Choroid plexus epithelial cell (primary cell): Measurements from ENCODE around the gene SNX19.
"Not testable (repeated sequence)": the region's sequence is repeated elsewhere in the genome, so short reads cannot be mapped to it uniquely, and the experiment has no call there.

Experiments used
- DNase-seq: peaks from one replicate; pipeline ENCODE4 v3.0.0-alpha.2; 2010; ENCODE audit warnings: low read depth
- H3K4me3 ChIP-seq: 2 replicates; pipeline ENCODE4 v1.5.1; 2011; ENCODE audit warnings: low read depth, mild to moderate bottlenecking, control low read depth, low read length, moderate library complexity
- TF ChIP-seq, protein P1 (sequence below): conservative IDR thresholded peaks from 2 replicates; pipeline ENCODE4 v1.5.1; 2011; ENCODE audit warnings: low read depth, mild to moderate bottlenecking, control low read depth, inconsistent platforms, low read length, moderate library complexity

SNX19 gene

DNA sequence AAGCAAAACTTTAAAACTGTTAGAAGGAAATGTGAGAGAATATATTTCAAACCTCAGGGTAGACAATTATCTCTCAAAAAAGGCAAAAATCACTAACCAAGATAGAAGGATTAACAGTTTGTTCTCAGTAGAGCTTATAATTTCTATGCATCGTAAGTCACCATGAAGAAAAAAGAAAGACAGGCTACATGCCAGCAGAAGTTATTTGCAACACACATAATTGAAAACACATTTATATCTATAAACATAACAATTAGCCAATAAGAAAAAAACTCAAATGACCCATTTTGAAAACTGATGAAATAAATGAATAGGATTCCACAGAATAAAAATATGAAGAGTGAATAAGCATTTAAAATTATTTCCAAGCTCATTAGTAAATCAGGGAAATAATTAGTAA is 24.4 kb upstream of the SNX19 start:
- no peak for DNase-seq
- TF ChIP-seq, protein P1, sequence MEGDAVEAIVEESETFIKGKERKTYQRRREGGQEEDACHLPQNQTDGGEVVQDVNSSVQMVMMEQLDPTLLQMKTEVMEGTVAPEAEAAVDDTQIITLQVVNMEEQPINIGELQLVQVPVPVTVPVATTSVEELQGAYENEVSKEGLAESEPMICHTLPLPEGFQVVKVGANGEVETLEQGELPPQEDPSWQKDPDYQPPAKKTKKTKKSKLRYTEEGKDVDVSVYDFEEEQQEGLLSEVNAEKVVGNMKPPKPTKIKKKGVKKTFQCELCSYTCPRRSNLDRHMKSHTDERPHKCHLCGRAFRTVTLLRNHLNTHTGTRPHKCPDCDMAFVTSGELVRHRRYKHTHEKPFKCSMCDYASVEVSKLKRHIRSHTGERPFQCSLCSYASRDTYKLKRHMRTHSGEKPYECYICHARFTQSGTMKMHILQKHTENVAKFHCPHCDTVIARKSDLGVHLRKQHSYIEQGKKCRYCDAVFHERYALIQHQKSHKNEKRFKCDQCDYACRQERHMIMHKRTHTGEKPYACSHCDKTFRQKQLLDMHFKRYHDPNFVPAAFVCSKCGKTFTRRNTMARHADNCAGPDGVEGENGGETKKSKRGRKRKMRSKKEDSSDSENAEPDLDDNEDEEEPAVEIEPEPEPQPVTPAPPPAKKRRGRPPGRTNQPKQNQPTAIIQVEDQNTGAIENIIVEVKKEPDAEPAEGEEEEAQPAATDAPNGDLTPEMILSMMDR, result no peak
- no peak overlapping the region for H3K4me3 ChIP-seq

DNA sequence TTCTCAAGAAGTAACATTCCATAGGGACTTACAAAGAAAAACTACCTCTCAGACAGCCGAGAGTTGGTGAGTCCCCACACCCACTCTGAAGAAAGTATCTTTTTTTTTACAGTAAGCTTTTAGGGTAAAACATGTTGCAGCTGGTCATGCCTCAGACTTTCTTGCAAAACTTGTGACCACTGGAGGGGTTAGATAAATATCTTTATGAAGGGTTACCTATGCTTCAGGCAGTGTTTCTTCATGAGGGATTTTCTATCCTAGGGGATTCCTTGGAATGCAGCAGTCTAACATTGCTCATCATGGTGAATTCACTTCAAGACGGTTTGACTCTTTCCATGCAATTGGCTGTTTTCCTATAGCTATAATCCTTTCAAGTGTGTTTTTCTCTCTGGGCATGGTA is 20.8 kb upstream of the SNX19 start:
- DNase-seq, result no peak
- TF ChIP-seq, protein P1, result no peak
- no peak overlapping the region for H3K4me3 ChIP-seq

DNA sequence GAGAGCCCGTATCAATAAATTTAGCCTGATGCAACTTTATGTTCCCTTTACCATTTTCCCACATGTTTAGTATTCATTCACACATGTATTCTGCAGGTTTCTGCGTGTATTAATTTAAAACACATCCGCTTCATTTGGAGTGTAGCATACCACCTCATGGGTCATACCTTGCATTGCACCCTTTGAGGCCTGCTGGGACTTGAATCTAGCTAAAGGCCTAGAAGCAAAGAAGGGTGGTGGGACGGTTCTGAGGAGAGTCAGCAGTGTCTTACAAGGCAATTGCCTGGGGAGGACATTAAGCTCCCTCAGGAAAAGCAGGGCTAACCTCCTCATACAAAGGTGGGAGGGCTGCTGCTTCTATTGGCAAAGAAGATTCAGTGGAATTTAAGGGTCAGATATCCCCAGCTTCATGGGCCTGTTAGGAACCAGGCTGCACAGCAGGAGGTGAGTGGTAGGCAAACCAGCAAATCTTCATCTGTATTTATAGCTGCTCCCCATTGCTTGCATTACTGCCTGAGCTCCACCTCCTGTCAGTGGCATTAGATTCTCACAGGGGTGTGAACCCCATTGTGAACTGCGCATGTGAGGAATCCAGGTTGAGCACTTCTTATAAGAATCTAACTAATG is 15.9 kb upstream of the SNX19 start:
- H3K4me3 ChIP-seq, result no peak overlapping the region
- peak; percentile 5 for DNase-seq
- TF ChIP-seq, protein P1, result no peak

DNA sequence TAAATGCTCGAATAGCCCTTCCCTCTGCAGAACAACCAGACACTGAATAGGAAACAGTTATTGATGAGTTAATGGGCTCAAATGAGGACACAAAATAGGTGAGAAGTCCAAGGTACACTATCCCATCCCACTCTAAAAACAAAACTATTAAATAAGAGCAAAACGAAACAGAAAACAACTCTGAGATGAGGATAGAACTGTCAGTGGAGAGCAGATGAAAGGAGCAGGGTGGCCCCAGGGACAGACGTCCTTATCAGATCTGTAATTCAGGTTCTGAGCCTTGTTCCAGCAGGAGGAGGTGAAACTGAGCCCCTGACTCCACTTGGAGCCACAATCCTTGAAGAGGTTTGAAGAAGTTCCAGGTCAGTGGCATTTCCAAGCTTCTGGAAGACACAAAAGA is 8.5 kb upstream of the SNX19 start:
- no peak for DNase-seq
- TF ChIP-seq, protein P1, result no peak
- no peak overlapping the region for H3K4me3 ChIP-seq

DNA sequence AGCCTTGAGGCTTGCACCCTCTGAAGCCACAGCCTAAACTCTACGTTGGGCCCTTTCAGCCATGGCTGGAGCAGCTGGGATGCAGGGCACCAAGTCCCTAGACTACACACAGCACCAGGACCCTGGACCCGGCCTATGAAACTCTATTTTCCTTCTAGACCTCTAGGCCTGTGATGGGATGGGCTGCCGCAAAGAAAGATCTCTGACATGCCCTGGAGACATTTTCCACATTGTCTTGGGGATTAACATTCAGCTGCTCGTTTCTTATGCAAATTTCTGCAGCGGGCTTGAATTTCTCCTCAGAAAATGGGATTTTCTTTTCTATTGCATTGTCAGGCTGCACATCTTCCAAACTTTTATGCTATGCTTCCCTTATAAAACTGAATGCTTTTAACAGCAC is 4.3 kb upstream of the SNX19 start:
- not testable (repeated sequence) for H3K4me3 ChIP-seq, DNase-seq

DNA sequence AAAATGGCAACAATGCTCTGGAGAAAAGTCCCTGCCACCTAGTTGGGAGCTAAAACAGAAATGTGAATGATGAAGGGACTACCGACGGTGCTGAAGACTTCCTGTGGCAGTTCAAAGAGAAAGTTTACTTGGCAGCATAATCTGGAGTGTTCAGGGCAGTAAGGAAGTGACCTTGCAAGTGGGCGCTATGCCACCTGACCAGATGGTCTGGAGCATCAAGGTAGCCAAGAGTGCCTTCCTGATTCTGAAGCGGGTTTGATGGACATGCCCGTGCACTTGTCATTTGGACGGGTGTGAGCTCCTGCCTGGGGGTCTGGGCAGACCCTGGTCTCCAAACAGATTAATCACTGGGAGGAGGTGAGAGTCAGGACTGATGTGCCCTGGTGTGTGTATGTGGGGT is 1.8 kb upstream of the SNX19 start:
- TF ChIP-seq, protein P1, result no peak
- no peak for DNase-seq
- no peak overlapping the region for H3K4me3 ChIP-seq

DNA sequence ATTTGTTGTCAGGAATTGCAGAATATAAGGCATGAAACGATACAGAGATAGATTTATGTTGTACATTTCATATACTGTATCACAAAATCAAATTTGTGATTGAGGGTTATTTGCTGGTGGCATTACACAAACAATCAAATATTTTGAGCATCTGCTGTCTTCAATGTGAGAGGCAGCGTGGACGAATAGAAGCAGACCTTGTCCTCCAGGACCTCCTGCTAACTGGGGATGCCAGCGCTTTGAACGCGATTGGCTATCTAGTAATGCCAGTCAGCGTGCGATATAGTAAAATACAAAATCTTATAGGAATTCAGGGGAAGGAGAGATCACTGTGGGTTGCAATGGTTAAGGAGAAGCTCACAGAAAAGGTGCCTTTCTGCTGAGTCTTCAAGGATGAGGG is 631 bp upstream of the SNX19 start:
- TF ChIP-seq, protein P1, result no peak
- peak overlapping the region; percentile 89 for H3K4me3 ChIP-seq

More for the DNA sequence above, 631 bp upstream of the SNX19 start:
- DNase-seq, result peak; percentile 24
